Activated CD4-positive, CD25-positive, alpha-beta regulatory T cell treated with anti-CD3 and anti-CD28 coated beads, Interleukin-2, amount 50 U/mL, for 72 hours (primary cell): ENCODE data around the gene FPGT.
"Not testable (repeated sequence)": the region's sequence is repeated elsewhere in the genome, so short reads cannot be mapped to it uniquely, and the experiment has no call there.

Source experiments
- DNase-seq: peaks from one replicate; pipeline ENCODE4 v3.0.0; 2021

The FPGT gene

GRCh38 chr1:74197657-74198552, at the start of gene FPGT, which contains the start of gene LRRIQ3:
Gene FPGT, plus strand, starts transcription at chr1:74198242. Its CDS starts 37 bp downstream, at chr1:74198279.
Gene LRRIQ3, minus strand, starts transcription at chr1:74198176. Its CDS starts 14,492 bp downstream, at chr1:74183684.
- DNase-seq = peak; percentile 96

- DNase-seq = no peak
These were observed 38.0 kb upstream of the FPGT start for GRCh38 chr1:74160046-74160445.

GRCh38 chr1:74161497-74161896, 36.5 kb upstream of the FPGT start:
- no peak for DNase-seq

GRCh38 chr1:74162333-74162732, 35.7 kb upstream of the FPGT start:
- DNase-seq = no peak

GRCh38 chr1:74174423-74174822, 23.6 kb upstream of the FPGT start:
- not testable (repeated sequence) for DNase-seq

- no peak for DNase-seq
These were observed 17.6 kb upstream of the FPGT start for GRCh38 chr1:74180490-74180889.

GRCh38 chr1:74193908-74194307, 4.1 kb upstream of the FPGT start:
- no peak for DNase-seq

- DNase-seq = no peak
These were observed 2.7 kb upstream of the FPGT start for GRCh38 chr1:74195339-74195738.

GRCh38 chr1:74197255-74197654, 787 bp upstream of the FPGT start:
- no peak for DNase-seq

GRCh38 chr1:74199504-74199903, 1.5 kb downstream of the FPGT start:
- no peak for DNase-seq

GRCh38 chr1:74205266-74205665, 7.2 kb downstream of the FPGT start:
- no peak for DNase-seq

- DNase-seq = no peak
These were observed 17.2 kb downstream of the FPGT start for GRCh38 chr1:74215229-74215628.

GRCh38 chr1:74222701-74223100, 24.7 kb downstream of the FPGT start:
- no peak for DNase-seq

- DNase-seq = no peak
These were observed 25.4 kb downstream of the FPGT start for GRCh38 chr1:74223453-74223852.

- DNase-seq = no peak
These were observed 37.1 kb downstream of the FPGT start, which contains the start of gene TNNI3K for GRCh38 chr1:74235153-74235552. Gene TNNI3K, plus strand, starts transcription at chr1:74235387. Its CDS starts 65 bp downstream, at chr1:74235452.

GRCh38 chr1:74236440-74236839, 38.4 kb downstream of the FPGT start:
- no peak for DNase-seq

- no peak for DNase-seq
These were observed 39.0 kb downstream of the FPGT start for GRCh38 chr1:74237035-74237434.

GRCh38 chr1:74237787-74238186, 39.7 kb downstream of the FPGT start:
- no peak for DNase-seq

- no peak for DNase-seq
These were observed 47.2 kb downstream of the FPGT start for GRCh38 chr1:74245168-74245772.

GRCh38 chr1:74246315-74246714, 48.3 kb downstream of the FPGT start:
- no peak for DNase-seq

GRCh38 chr1:74247881-74248528, 50.0 kb downstream of the FPGT start:
- no peak for DNase-seq

- not testable (repeated sequence) for DNase-seq
These were observed 55.3 kb downstream of the FPGT start for GRCh38 chr1:74253243-74253824.
